RWPE1 (cell line): ENCODE measurements around the gene EVA1A.

Experiments used
- CTCF ChIA-PET: fragments of 350-600 bp; sonication (Branson Sonifier 250); formaldehyde crosslinking; extraction: SDS; loops from one replicate; lab custom pipeline; 2021; lab: Yijun Ruan, JAX
- POLR2A ChIA-PET: fragments of 400-600 bp; formaldehyde crosslinking; extraction: SDS; loops from one replicate; lab custom pipeline; 2020; ENCODE audit warnings: antibody characterized with exemption; ENCODE audit not compliant: low non-redundant PET; lab: Yijun Ruan, JAX
- DNase-seq: peaks from one replicate; pipeline ENCODE4 v3.0.0; 2012; ENCODE audit warnings: low spot score
- H3K27ac ChIP-seq: fragments of 450-650 bp; 2 replicates; pipeline ENCODE4 v1.5.1; 2017
- CTCF ChIP-seq: fragments of 450-650 bp; conservative IDR thresholded peaks from 2 replicates; pipeline ENCODE4 v1.5.1; 2017; ENCODE audit warnings: low read depth, mild to moderate bottlenecking

The EVA1A gene

GRCh38 chr2:75600461-75601011 is 39.8 kb upstream of the EVA1A start:
- H3K27ac ChIP-seq, result no peak overlapping the region
- POLR2A ChIA-PET, result interaction anchor here (0.5 kb wide), 1 partner anchor 151 kb away, joined by 3 read pairs; no protein-coding TSS in a partner anchor
- CTCF ChIA-PET, result interaction anchor here (0.6 kb wide), 2 partner anchors 8 to 12 kb away, joined by 3 read pairs; no protein-coding TSS in a partner anchor
- no peak for TF ChIP-seq CTCF
- DNase-seq, result peak; percentile 76

- ChIA-PET POLR2A (no interaction called here), CTCF (no interaction called here)
- TF ChIP-seq CTCF, result no peak
These were observed 37.9 kb upstream of the EVA1A start for GRCh38 chr2:75598589-75599155.

GRCh38 chr2:75597949-75598348 is 37.2 kb upstream of the EVA1A start:
- no peak for DNase-seq
- ChIA-PET POLR2A (no interaction called here), CTCF (interaction anchor here (0.5 kb wide), 1 partner anchor 1254 kb away, joined by 3 read pairs; no protein-coding TSS in a partner anchor)
- no peak for TF ChIP-seq CTCF
- no peak overlapping the region for H3K27ac ChIP-seq

More at GRCh38 chr2:75598589-75599155, 37.9 kb upstream of the EVA1A start:
- DNase-seq, result no peak
- no peak overlapping the region for H3K27ac ChIP-seq

GRCh38 chr2:75596784-75597183 is 36.0 kb upstream of the EVA1A start:
- DNase-seq, result no peak
- ChIA-PET POLR2A (no interaction called here), CTCF (interaction anchor here (1.3 kb wide), 1 partner anchor 12 kb away, joined by 7 read pairs; no protein-coding TSS in a partner anchor)
- H3K27ac ChIP-seq, result no peak overlapping the region
- no peak for TF ChIP-seq CTCF

GRCh38 chr2:75595541-75596395 is 35.0 kb upstream of the EVA1A start:
- DNase-seq, result no peak
- no peak overlapping the region for H3K27ac ChIP-seq
- ChIA-PET POLR2A (no interaction called here), CTCF (interaction anchor here (0.6 to 1.4 kb wide), 4 partner anchors 13 to 32 kb away, joined by 4 to 7 read pairs (median 4); no protein-coding TSS in a partner anchor)
- TF ChIP-seq CTCF, result no peak

- no peak for DNase-seq
- ChIA-PET CTCF (no interaction called here), POLR2A (no interaction called here)
- no peak overlapping the region for H3K27ac ChIP-seq
- TF ChIP-seq CTCF, result no peak
These were observed 33.9 kb upstream of the EVA1A start for GRCh38 chr2:75594596-75594995.
